Measurements from ENCODE around the gene ABCD4.

DNA sequence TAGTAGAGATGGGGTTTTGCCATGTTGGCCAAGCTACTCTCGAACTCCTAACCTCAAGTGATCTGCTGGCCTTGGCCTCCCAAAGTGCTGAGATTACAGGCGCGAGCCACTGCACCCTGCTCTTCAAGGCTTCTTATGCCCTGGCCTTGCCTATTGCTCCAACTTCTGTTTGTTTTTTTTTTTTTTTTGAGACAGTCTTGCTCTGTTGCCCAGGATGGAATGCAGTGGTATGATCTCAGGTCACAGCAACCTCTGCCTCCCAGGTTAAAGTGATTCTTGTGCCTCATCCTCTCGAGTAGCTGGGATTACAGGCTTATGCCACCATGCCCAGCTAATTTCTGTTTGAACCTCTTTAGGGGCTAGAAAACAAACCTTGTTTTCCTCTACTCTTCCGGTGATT, 6.0 kb upstream of the ABCD4 start:
- TF ChIP-seq, protein P1, sequence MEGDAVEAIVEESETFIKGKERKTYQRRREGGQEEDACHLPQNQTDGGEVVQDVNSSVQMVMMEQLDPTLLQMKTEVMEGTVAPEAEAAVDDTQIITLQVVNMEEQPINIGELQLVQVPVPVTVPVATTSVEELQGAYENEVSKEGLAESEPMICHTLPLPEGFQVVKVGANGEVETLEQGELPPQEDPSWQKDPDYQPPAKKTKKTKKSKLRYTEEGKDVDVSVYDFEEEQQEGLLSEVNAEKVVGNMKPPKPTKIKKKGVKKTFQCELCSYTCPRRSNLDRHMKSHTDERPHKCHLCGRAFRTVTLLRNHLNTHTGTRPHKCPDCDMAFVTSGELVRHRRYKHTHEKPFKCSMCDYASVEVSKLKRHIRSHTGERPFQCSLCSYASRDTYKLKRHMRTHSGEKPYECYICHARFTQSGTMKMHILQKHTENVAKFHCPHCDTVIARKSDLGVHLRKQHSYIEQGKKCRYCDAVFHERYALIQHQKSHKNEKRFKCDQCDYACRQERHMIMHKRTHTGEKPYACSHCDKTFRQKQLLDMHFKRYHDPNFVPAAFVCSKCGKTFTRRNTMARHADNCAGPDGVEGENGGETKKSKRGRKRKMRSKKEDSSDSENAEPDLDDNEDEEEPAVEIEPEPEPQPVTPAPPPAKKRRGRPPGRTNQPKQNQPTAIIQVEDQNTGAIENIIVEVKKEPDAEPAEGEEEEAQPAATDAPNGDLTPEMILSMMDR (IDR thresholded peaks at IDR 0.05) = no peak
- TF ChIP-seq POLR2A (IDR thresholded peaks at IDR 0.05) = no peak

All from body of pancreas (tissue), 4 donors.